ENCODE data around the gene MAP4K3. TPM values are rescaled to one million over a fixed set of nuclear protein-coding genes. Genes with fewer than 3 reads are reported as not detected.
A peak's percentile ranks its signal among the peaks of the same experiment; 100 is the strongest.

Gene MAP4K3
- total RNA-seq, 1 experiment from 2014 or later: 26.6 TPM

DNA sequence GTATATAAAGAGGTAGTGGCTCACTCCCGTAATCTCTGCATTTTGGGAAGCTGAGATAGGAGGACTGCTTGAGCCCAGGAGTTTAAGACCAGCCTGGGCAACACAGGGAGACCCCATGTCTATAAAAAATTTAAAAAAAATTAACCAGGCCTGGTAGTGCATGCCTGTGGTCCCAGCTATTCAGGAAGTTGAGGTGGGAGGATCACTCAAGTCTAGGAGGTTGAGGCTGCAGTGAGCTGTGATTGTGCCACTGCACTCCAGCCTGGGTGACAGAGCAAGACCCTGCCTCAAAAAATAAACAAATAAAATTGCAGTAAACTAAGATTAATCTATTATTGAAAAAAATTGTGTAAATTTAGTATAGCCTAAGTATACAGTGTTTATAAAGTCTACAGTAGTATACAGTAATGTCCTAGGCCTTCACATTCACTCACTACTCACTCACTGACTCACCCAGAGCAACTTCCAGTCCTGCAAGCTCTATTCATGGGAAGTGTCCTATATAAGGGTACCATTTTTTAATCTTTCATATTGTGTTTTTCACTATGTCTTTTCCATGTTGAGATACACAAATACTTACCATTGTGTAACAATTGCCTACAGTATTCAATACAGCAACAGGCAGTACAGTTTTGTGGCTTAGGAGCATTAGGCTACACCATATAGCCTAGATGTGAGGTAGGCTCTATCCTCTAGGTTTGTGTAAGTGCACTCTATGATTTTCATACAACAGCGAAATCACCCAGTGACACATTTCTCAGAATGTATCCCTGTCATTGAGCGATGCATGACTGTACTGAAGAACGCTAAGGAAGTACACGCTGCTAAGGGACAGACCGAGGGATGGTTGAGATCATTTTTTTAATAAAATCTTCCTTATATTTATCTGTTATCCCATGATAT is 10.4 kb upstream of the MAP4K3 start:
- intact Hi-C loops (cut with micrococcal nuclease; ENCODE audit: unreplicated experiment): no loop called here
- H3K27ac ChIP-seq (ENCODE audit: low read length): no peak overlapping the region
- no TSS peak for BruUV-seq (replicated peaks)

DNA sequence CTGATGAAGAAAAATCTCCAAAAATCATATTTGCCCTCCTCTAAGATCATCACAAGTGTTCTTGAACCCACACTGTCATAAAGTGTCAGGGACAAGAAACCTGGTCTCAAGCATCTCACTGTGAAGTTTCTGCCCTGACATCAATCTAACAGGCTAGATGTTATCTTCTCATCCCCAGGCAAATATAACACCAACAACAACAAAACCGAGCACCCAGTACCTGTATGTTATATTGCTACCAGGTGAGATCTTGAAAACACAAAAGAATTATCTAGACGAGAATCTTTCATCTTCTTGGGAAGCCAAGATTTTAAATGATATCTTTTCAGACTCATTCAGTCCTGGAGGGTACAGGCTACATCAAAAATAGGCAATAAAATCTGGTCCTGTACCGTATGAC is 8.8 kb upstream of the MAP4K3 start:
- Histone ChIP-seq H3K4me1 (ENCODE audit: control insufficient read depth, insufficient read depth, low read length) (no peaks in the 10 kb centered on the region), H3K27ac (ENCODE audit: low read length) (no peak overlapping the region), H3K36me3 (ENCODE audit: control insufficient read depth, insufficient read depth, low read length) (no peaks in the 10 kb centered on the region), H3K4me3 (ENCODE audit: low read depth in 2 of 2, low read length in 2 of 2) (no peak overlapping the region), H3K27me3 (ENCODE audit: control insufficient read depth, insufficient read depth, low read length) (no peaks in the 10 kb centered on the region), H3K9me3 (ENCODE audit: control insufficient read depth, insufficient read depth, low read depth, low read length) (no peaks in the 10 kb centered on the region; the same call in 1 of the 2 replicates)
- in situ Hi-C loops (cut with HindIII; ENCODE audit: low pct_unique_long_range_greater_than_20kb, low sequenced_read_pairs) (no loop called here), intact Hi-C loops (cut with micrococcal nuclease; ENCODE audit: unreplicated experiment) (no loop called here)
- BruUV-seq (replicated peaks): no TSS peak
- ChIA-PET CTCF (no interaction called here), POLR2A (no interaction called here)
- DNase-seq (ENCODE audit: low read depth, low spot score): no peak
- TF ChIP-seq, protein P1, sequence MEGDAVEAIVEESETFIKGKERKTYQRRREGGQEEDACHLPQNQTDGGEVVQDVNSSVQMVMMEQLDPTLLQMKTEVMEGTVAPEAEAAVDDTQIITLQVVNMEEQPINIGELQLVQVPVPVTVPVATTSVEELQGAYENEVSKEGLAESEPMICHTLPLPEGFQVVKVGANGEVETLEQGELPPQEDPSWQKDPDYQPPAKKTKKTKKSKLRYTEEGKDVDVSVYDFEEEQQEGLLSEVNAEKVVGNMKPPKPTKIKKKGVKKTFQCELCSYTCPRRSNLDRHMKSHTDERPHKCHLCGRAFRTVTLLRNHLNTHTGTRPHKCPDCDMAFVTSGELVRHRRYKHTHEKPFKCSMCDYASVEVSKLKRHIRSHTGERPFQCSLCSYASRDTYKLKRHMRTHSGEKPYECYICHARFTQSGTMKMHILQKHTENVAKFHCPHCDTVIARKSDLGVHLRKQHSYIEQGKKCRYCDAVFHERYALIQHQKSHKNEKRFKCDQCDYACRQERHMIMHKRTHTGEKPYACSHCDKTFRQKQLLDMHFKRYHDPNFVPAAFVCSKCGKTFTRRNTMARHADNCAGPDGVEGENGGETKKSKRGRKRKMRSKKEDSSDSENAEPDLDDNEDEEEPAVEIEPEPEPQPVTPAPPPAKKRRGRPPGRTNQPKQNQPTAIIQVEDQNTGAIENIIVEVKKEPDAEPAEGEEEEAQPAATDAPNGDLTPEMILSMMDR (IDR thresholded peaks at IDR 0.05): no peak
- TF ChIP-seq, protein P2, sequence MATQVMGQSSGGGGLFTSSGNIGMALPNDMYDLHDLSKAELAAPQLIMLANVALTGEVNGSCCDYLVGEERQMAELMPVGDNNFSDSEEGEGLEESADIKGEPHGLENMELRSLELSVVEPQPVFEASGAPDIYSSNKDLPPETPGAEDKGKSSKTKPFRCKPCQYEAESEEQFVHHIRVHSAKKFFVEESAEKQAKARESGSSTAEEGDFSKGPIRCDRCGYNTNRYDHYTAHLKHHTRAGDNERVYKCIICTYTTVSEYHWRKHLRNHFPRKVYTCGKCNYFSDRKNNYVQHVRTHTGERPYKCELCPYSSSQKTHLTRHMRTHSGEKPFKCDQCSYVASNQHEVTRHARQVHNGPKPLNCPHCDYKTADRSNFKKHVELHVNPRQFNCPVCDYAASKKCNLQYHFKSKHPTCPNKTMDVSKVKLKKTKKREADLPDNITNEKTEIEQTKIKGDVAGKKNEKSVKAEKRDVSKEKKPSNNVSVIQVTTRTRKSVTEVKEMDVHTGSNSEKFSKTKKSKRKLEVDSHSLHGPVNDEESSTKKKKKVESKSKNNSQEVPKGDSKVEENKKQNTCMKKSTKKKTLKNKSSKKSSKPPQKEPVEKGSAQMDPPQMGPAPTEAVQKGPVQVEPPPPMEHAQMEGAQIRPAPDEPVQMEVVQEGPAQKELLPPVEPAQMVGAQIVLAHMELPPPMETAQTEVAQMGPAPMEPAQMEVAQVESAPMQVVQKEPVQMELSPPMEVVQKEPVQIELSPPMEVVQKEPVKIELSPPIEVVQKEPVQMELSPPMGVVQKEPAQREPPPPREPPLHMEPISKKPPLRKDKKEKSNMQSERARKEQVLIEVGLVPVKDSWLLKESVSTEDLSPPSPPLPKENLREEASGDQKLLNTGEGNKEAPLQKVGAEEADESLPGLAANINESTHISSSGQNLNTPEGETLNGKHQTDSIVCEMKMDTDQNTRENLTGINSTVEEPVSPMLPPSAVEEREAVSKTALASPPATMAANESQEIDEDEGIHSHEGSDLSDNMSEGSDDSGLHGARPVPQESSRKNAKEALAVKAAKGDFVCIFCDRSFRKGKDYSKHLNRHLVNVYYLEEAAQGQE (IDR thresholded peaks at IDR 0.05; ENCODE audit: insufficient read depth in 1 of 2, low read depth in 2 of 2, low read length in 1 of 2): no peak
- TF ChIP-seq SIN3A (IDR thresholded peaks at IDR 0.05; ENCODE audit: borderline replicate concordance, insufficient read depth, low read depth, low read length) (no peak), POLR2AphosphoS5 (IDR thresholded peaks at IDR 0.05; ENCODE audit: low read depth, low read length) (no peak), TCF7L2 (IDR thresholded peaks at IDR 0.05; ENCODE audit: low read depth, low read length) (no peak)
- no peak for ATAC-seq

More for the DNA sequence above, 10.4 kb upstream of the MAP4K3 start:
- no peak for TF ChIP-seq TCF7L2 (IDR thresholded peaks at IDR 0.05; ENCODE audit: low read depth, low read length)
- TF ChIP-seq, protein P2 (IDR thresholded peaks at IDR 0.05; ENCODE audit: insufficient read depth in 1 of 2, low read depth in 2 of 2, low read length in 1 of 2): no peak
- no peak for TF ChIP-seq POLR2AphosphoS5 (IDR thresholded peaks at IDR 0.05; ENCODE audit: low read depth, low read length)
- TF ChIP-seq SIN3A (IDR thresholded peaks at IDR 0.05; ENCODE audit: borderline replicate concordance, insufficient read depth, low read depth, low read length): no peak
- TF ChIP-seq, protein P1 (IDR thresholded peaks at IDR 0.05): no peak
- in situ Hi-C loops (cut with HindIII; ENCODE audit: low pct_unique_long_range_greater_than_20kb, low sequenced_read_pairs): no loop called here
- Histone ChIP-seq H3K27me3 (ENCODE audit: control insufficient read depth, insufficient read depth, low read length) (no peaks in the 10 kb centered on the region), H3K4me1 (ENCODE audit: control insufficient read depth, insufficient read depth, low read length) (no peaks in the 10 kb centered on the region), H3K9me3 (ENCODE audit: control insufficient read depth, insufficient read depth, low read depth, low read length) (no peaks in the 10 kb centered on the region), H3K36me3 (ENCODE audit: control insufficient read depth, insufficient read depth, low read length) (no peaks in the 10 kb centered on the region), H3K4me3 (ENCODE audit: low read depth in 2 of 2, low read length in 2 of 2) (no peak overlapping the region)
- CTCF ChIA-PET: interaction anchor here (0.6 kb wide), 1 partner anchor 68 kb away, joined by 3 read pairs; no protein-coding TSS in a partner anchor
- POLR2A ChIA-PET: no interaction called here
- no peak for DNase-seq (ENCODE audit: low read depth, low spot score)
- peak; percentile 85 for ATAC-seq

Measured in Panc1 (cell line).